Measurements from ENCODE around the gene ATP5F1B.

DNA sequence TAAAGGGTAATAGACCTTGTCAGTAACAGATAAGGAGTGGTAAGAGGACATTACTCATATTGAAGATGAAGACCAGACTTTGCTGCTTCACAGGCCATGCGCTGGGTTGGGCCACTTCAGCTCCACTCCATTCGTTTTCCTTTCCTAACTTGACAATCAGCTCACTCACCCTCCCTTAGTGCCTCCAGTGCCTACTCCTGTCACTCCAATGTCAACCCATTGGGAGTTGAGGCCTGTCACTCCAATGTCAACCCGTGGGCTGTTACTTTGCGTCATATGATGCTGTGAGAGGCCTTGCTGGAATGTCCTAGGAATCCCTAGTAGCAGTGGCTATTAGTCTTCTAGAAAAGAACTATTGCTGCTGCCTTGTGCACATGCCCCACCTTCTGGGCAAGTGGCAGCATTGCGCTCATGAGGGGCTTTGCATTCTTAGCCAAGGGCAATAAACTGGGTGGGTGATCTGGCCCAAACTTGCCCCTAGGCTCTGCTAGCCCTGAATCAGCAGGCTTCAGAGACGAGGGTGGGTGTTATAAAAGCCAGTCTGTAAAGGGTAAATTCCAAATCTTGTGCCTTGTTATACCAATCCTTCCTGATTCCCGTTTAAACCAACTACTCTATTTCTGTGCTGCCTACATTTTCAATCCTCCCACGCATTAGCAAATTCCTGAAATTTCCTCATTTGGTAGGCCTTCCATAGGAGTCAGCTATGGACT, 51.7 kb downstream of the ATP5F1B start:
- TF ChIP-seq EP300 (IDR thresholded peaks at IDR 0.05; ENCODE audit: borderline replicate concordance), result no peak
- peak; percentile 90 for TF ChIP-seq RAD21 (IDR thresholded peaks at IDR 0.05; ENCODE audit: low read depth)
- no peak for TF ChIP-seq TCF12 (IDR thresholded peaks at IDR 0.05; ENCODE audit: low read depth)
- TF ChIP-seq TEAD4 (IDR thresholded peaks at IDR 0.05), result peak; percentile 77
- TF ChIP-seq REST (IDR thresholded peaks at IDR 0.05; ENCODE audit: low read depth), result no peak
- TF ChIP-seq FOXM1 (IDR thresholded peaks at IDR 0.05; ENCODE audit: borderline replicate concordance, low read depth), result no peak
- TF ChIP-seq MAX (IDR thresholded peaks at IDR 0.05), result no peak
- TF ChIP-seq EGR1 (IDR thresholded peaks at IDR 0.05), result no peak
- TF ChIP-seq CREB1 (IDR thresholded peaks at IDR 0.05; ENCODE audit: low read depth), result no peak
- no peak for TF ChIP-seq TAF1 (IDR thresholded peaks at IDR 0.05; ENCODE audit: low read depth)
